Uterus (tissue), 2 donors: ENCODE data around the gene TCIRG1.

Source experiments
- POLR2A ChIP-seq, 2 donors: fragments of 450-650 bp; IDR thresholded peaks; one replicate each; pipeline ENCODE4 v1.6.1; 2016; ENCODE audit warnings: antibody characterized with exemption in 2 of 2, mild to moderate bottlenecking in 1 of 2, moderate library complexity in 1 of 2
- TF ChIP-seq, protein P1 (sequence below), 4 experiments: fragments of 200-600 bp in 2 of 4; fragments of 450-650 bp in 2 of 4; sonication (generic) in 2 of 4; IDR thresholded peaks; one replicate each; pipeline ENCODE4 v1.5.1; 2016 to 2019; ENCODE audit warnings: antibody characterized with exemption in 4 of 4, mild to moderate bottlenecking in 2 of 4, moderate library complexity in 1 of 4

DNA sequence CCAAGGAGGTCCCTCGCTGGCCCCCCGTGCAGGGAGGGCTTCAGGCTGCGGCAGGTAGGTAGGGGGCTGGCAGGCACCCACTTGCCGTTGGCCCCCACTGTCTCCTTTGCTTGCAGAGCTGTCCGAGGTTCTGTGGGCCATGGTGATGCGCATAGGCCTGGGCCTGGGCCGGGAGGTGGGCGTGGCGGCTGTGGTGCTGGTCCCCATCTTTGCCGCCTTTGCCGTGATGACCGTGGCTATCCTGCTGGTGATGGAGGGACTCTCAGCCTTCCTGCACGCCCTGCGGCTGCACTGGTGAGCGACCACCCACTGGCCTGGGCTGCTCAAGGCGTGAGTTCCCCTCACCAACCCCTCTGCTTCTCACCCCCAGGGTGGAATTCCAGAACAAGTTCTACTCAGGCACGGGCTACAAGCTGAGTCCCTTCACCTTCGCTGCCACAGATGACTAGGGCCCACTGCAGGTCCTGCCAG lies 11.6 kb downstream of the TCIRG1 start:
- TF ChIP-seq, protein P1, sequence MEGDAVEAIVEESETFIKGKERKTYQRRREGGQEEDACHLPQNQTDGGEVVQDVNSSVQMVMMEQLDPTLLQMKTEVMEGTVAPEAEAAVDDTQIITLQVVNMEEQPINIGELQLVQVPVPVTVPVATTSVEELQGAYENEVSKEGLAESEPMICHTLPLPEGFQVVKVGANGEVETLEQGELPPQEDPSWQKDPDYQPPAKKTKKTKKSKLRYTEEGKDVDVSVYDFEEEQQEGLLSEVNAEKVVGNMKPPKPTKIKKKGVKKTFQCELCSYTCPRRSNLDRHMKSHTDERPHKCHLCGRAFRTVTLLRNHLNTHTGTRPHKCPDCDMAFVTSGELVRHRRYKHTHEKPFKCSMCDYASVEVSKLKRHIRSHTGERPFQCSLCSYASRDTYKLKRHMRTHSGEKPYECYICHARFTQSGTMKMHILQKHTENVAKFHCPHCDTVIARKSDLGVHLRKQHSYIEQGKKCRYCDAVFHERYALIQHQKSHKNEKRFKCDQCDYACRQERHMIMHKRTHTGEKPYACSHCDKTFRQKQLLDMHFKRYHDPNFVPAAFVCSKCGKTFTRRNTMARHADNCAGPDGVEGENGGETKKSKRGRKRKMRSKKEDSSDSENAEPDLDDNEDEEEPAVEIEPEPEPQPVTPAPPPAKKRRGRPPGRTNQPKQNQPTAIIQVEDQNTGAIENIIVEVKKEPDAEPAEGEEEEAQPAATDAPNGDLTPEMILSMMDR (IDR thresholded peaks at IDR 0.05) = no peak
- no peak for TF ChIP-seq POLR2A (IDR thresholded peaks at IDR 0.05)
